ENCODE results near the gene SACS.

DNA sequence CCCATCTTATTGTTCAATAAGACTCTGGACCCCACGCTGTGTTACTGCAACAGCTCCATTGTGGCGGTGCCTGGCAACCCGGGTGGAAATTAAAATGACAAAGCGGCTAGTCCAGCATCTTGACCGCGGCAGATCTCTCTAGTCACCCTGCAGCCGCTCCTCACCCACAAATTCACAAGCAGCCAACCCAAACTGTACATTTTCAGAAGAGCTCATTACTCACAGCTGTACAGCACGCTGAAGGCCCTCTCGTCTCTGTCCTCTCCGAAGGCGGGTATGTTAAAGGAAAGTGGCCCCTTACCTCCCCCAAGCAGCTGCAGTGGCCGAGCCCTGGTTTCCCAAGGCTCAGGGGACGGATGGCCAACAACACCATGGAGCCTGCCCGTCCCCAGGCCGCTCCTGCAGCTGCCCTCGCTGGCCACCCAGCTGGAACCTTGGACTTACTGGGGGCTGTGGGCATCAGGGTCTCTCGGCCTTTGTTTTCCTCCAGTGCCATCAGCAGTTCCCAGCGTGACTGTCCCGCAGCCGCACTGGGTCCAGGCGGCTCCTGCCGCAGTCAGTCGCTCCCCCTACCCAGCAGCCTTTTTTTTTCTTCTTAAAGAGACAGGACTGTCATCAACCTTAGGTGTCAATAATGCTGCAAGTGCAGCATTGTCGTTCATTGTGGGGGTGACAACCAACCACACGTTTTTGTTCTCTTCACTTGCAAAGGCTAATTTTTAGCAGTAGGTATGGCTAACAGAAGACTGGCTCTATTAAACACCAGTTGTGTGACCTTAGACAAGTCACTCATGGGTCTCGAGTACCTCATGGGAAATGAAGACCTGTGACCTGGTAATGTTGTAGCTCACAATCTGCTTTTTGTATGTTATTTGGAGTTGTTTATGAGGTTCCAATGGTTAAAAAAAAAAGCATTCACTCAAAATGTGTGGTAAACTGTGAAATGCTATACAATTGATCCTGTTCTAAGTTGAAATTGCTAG is at the start of gene SACS:
- TF ChIP-seq CTCF (IDR thresholded peaks at IDR 0.05) (no peak), EZH2 (IDR thresholded peaks at IDR 0.05; ENCODE audit: borderline replicate concordance, insufficient read depth, low read depth, low read length, poor library complexity, severe bottlenecking) (no peak)
